ENCODE data around the gene RNASE4.
"Not testable (repeated sequence)": the region's sequence is repeated elsewhere in the genome, so short reads cannot be mapped to it uniquely, and the experiment has no call there.

RNASE4 gene

GRCh38 chr14:20706657-20707355 is 22.4 kb downstream of the RNASE4 start:
- H3K27ac ChIP-seq (ENCODE audit: low read depth, low read length) = peak overlapping the region; percentile 90

GRCh38 chr14:20707622-20708021 is 23.3 kb downstream of the RNASE4 start:
- Histone ChIP-seq H3K9me3 (ENCODE audit: control insufficient read depth, insufficient read depth, low read depth, low read length) (peaks cover 47% of the 10 kb centered on the region), H3K4me1 (ENCODE audit: control insufficient read depth, insufficient read depth, low read length) (peaks cover 23% of the 10 kb centered on the region), H3K27me3 (ENCODE audit: control insufficient read depth, insufficient read depth, low read length) (no peaks in the 10 kb centered on the region), H3K36me3 (ENCODE audit: control insufficient read depth, insufficient read depth, low read length) (peaks cover 2% of the 10 kb centered on the region), H3K9ac (ENCODE audit: low read length) (peak overlapping the region; percentile 77), H3K27ac (ENCODE audit: low read depth, low read length) (peak overlapping the region; percentile 90), H3K4me3 (ENCODE audit: low read depth, low read length) (no peak overlapping the region)

More at GRCh38 chr14:20706657-20707355, 22.4 kb downstream of the RNASE4 start:
- peak overlapping the region; percentile 93 for H3K9ac ChIP-seq (ENCODE audit: low read length)
- no peaks in the 10 kb centered on the region for H3K27me3 ChIP-seq (ENCODE audit: control insufficient read depth, insufficient read depth, low read length)
- H3K4me3 ChIP-seq (ENCODE audit: low read depth, low read length) = peak overlapping the region; percentile 45
- H3K4me1 ChIP-seq (ENCODE audit: control insufficient read depth, insufficient read depth, low read length) = peaks cover 23% of the 10 kb centered on the region
- peaks cover 47% of the 10 kb centered on the region for H3K9me3 ChIP-seq (ENCODE audit: control insufficient read depth, insufficient read depth, low read depth, low read length)
- H3K36me3 ChIP-seq (ENCODE audit: control insufficient read depth, insufficient read depth, low read length) = peaks cover 2% of the 10 kb centered on the region

- no peaks in the 10 kb centered on the region for H3K27me3 ChIP-seq (ENCODE audit: control insufficient read depth, insufficient read depth, low read length)
These were observed 26.9 kb downstream of the RNASE4 start for GRCh38 chr14:20711261-20711660.

GRCh38 chr14:20711685-20712084 is 27.3 kb downstream of the RNASE4 start:
- Histone ChIP-seq H3K27me3 (ENCODE audit: control insufficient read depth, insufficient read depth, low read length) (no peaks in the 10 kb centered on the region), H3K9me3 (ENCODE audit: control insufficient read depth, insufficient read depth, low read depth, low read length) (peaks cover 24% of the 10 kb centered on the region), H3K27ac (ENCODE audit: low read depth, low read length) (no peak overlapping the region), H3K4me1 (ENCODE audit: control insufficient read depth, insufficient read depth, low read length) (peaks cover 11% of the 10 kb centered on the region), H3K36me3 (ENCODE audit: control insufficient read depth, insufficient read depth, low read length) (no peaks in the 10 kb centered on the region), H3K9ac (ENCODE audit: low read length) (no peak overlapping the region), H3K4me3 (ENCODE audit: low read depth, low read length) (no peak overlapping the region)

More at GRCh38 chr14:20711261-20711660, 26.9 kb downstream of the RNASE4 start:
- Histone ChIP-seq H3K9ac (ENCODE audit: low read length) (no peak overlapping the region), H3K36me3 (ENCODE audit: control insufficient read depth, insufficient read depth, low read length) (no peaks in the 10 kb centered on the region), H3K4me1 (ENCODE audit: control insufficient read depth, insufficient read depth, low read length) (peaks cover 14% of the 10 kb centered on the region), H3K4me3 (ENCODE audit: low read depth, low read length) (no peak overlapping the region), H3K27ac (ENCODE audit: low read depth, low read length) (no peak overlapping the region), H3K9me3 (ENCODE audit: control insufficient read depth, insufficient read depth, low read depth, low read length) (peaks cover 27% of the 10 kb centered on the region)

- H3K9me3 ChIP-seq (ENCODE audit: control insufficient read depth, insufficient read depth, low read depth, low read length) = peaks cover 20% of the 10 kb centered on the region
- H3K36me3 ChIP-seq (ENCODE audit: control insufficient read depth, insufficient read depth, low read length) = no peaks in the 10 kb centered on the region
- no peak overlapping the region for H3K27ac ChIP-seq (ENCODE audit: low read depth, low read length)
- no peaks in the 10 kb centered on the region for H3K27me3 ChIP-seq (ENCODE audit: control insufficient read depth, insufficient read depth, low read length)
- peaks cover 3% of the 10 kb centered on the region; the same call in 1 of the 2 replicates for H3K4me1 ChIP-seq (ENCODE audit: control insufficient read depth, insufficient read depth, low read length)
- no peak overlapping the region for H3K9ac ChIP-seq (ENCODE audit: low read length)
- no peak overlapping the region for H3K4me3 ChIP-seq (ENCODE audit: low read depth, low read length)
These were observed 28.5 kb downstream of the RNASE4 start for GRCh38 chr14:20712904-20713303.

- Histone ChIP-seq H3K4me3 (ENCODE audit: low read depth, low read length) (no peak overlapping the region), H3K9me3 (ENCODE audit: control insufficient read depth, insufficient read depth, low read depth, low read length) (peaks cover 6% of the 10 kb centered on the region; the same call in 1 of the 2 replicates), H3K27ac (ENCODE audit: low read depth, low read length) (no peak overlapping the region), H3K36me3 (ENCODE audit: control insufficient read depth, insufficient read depth, low read length) (no peaks in the 10 kb centered on the region), H3K27me3 (ENCODE audit: control insufficient read depth, insufficient read depth, low read length) (no peaks in the 10 kb centered on the region), H3K4me1 (ENCODE audit: control insufficient read depth, insufficient read depth, low read length) (no peaks in the 10 kb centered on the region), H3K9ac (ENCODE audit: low read length) (no peak overlapping the region)
These were observed 30.4 kb downstream of the RNASE4 start for GRCh38 chr14:20714593-20715250.

GRCh38 chr14:20719777-20720176 is 35.4 kb downstream of the RNASE4 start:
- no peaks in the 10 kb centered on the region for H3K36me3 ChIP-seq (ENCODE audit: control insufficient read depth, insufficient read depth, low read length)
- H3K9ac ChIP-seq (ENCODE audit: low read length) = no peak overlapping the region
- H3K27ac ChIP-seq (ENCODE audit: low read depth, low read length) = no peak overlapping the region
- H3K4me1 ChIP-seq (ENCODE audit: control insufficient read depth, insufficient read depth, low read length) = no peaks in the 10 kb centered on the region
- no peak overlapping the region for H3K4me3 ChIP-seq (ENCODE audit: low read depth, low read length)
- no peaks in the 10 kb centered on the region for H3K27me3 ChIP-seq (ENCODE audit: control insufficient read depth, insufficient read depth, low read length)
- peaks cover 4% of the 10 kb centered on the region; the same call in 1 of the 2 replicates for H3K9me3 ChIP-seq (ENCODE audit: control insufficient read depth, insufficient read depth, low read depth, low read length)

- no peaks in the 10 kb centered on the region for H3K36me3 ChIP-seq (ENCODE audit: control insufficient read depth, insufficient read depth, low read length)
- H3K9me3 ChIP-seq (ENCODE audit: control insufficient read depth, insufficient read depth, low read depth, low read length) = peaks cover 4% of the 10 kb centered on the region; the same call in 1 of the 2 replicates
- no peak overlapping the region for H3K4me3 ChIP-seq (ENCODE audit: low read depth, low read length)
- H3K9ac ChIP-seq (ENCODE audit: low read length) = no peak overlapping the region
- no peaks in the 10 kb centered on the region for H3K27me3 ChIP-seq (ENCODE audit: control insufficient read depth, insufficient read depth, low read length)
- H3K4me1 ChIP-seq (ENCODE audit: control insufficient read depth, insufficient read depth, low read length) = no peaks in the 10 kb centered on the region
- no peak overlapping the region for H3K27ac ChIP-seq (ENCODE audit: low read depth, low read length)
These were observed 36.4 kb downstream of the RNASE4 start for GRCh38 chr14:20720741-20721140.

- Histone ChIP-seq H3K4me1 (ENCODE audit: control insufficient read depth, insufficient read depth, low read length) (no peaks in the 10 kb centered on the region), H3K27me3 (ENCODE audit: control insufficient read depth, insufficient read depth, low read length) (no peaks in the 10 kb centered on the region), H3K4me3 (ENCODE audit: low read depth, low read length) (no peak overlapping the region), H3K9ac (ENCODE audit: low read length) (no peak overlapping the region), H3K9me3 (ENCODE audit: control insufficient read depth, insufficient read depth, low read depth, low read length) (peaks cover under 1% of the 10 kb centered on the region; the same call in 1 of the 2 replicates), H3K27ac (ENCODE audit: low read depth, low read length) (no peak overlapping the region), H3K36me3 (ENCODE audit: control insufficient read depth, insufficient read depth, low read length) (no peaks in the 10 kb centered on the region)
These were observed 37.7 kb downstream of the RNASE4 start for GRCh38 chr14:20722016-20722415.

- no peak overlapping the region for H3K27ac ChIP-seq (ENCODE audit: low read depth, low read length)
- no peaks in the 10 kb centered on the region for H3K9me3 ChIP-seq (ENCODE audit: control insufficient read depth, insufficient read depth, low read depth, low read length)
- H3K4me3 ChIP-seq (ENCODE audit: low read depth, low read length) = no peak overlapping the region
- H3K27me3 ChIP-seq (ENCODE audit: control insufficient read depth, insufficient read depth, low read length) = no peaks in the 10 kb centered on the region
- H3K4me1 ChIP-seq (ENCODE audit: control insufficient read depth, insufficient read depth, low read length) = no peaks in the 10 kb centered on the region
- H3K36me3 ChIP-seq (ENCODE audit: control insufficient read depth, insufficient read depth, low read length) = no peaks in the 10 kb centered on the region
- no peak overlapping the region for H3K9ac ChIP-seq (ENCODE audit: low read length)
These were observed 39.1 kb downstream of the RNASE4 start for GRCh38 chr14:20723488-20723887.

- H3K9me3 ChIP-seq (ENCODE audit: control insufficient read depth, insufficient read depth, low read depth, low read length); H3K27ac ChIP-seq (ENCODE audit: low read depth, low read length); H3K9ac ChIP-seq (ENCODE audit: low read length); H3K27me3 ChIP-seq (ENCODE audit: control insufficient read depth, insufficient read depth, low read length); H3K36me3 ChIP-seq (ENCODE audit: control insufficient read depth, insufficient read depth, low read length); H3K4me3 ChIP-seq (ENCODE audit: low read depth, low read length); H3K4me1 ChIP-seq (ENCODE audit: control insufficient read depth, insufficient read depth, low read length): not testable (repeated sequence)
These were observed 41.8 kb downstream of the RNASE4 start for GRCh38 chr14:20726121-20726520.
